ENCODE results near the gene TNFRSF8. TPM values are rescaled to one million over a fixed set of nuclear protein-coding genes. Genes with fewer than 3 reads are reported as not detected.
"Not testable (repeated sequence)": the region's sequence is repeated elsewhere in the genome, so short reads cannot be mapped to it uniquely, and the experiment has no call there.

Gene TNFRSF8
- polyA plus RNA-seq, 1 donor (not counting 4 experiments of a cell fraction or from before 2014, with no cell fraction given) = 0.03 TPM

DNA sequence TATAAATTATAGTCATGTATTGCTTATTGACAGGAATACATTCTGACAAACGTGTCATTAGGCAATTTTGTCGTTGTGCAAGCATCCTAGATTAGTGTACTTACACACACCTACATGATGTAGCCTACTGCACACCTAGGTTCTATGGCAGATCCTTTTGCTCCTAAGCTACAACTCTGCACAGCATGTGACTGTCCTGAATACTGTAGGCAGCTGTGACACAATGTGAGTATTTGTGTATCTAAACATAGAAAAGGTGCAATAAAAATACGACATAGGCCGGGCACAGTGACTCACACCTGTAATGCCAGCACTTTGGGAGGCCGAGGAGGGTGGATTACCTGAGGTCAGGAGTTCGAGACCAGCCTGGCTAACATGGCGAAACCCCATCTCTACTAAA is 36.5 kb downstream of the TNFRSF8 start:
- Histone ChIP-seq H3K9me3 (ENCODE audit: control insufficient read depth, low read depth, low read length) (no peaks in the 10 kb centered on the region), H3K9ac (ENCODE audit: control insufficient read depth, extremely low read depth, insufficient read depth, low read length) (no peak overlapping the region), H3K27me3 (ENCODE audit: control insufficient read depth, extremely low read depth, insufficient read depth, low read length) (peaks cover 5% of the 10 kb centered on the region), H3K4me3 (ENCODE audit: control insufficient read depth in 2 of 3, extremely low read depth in 1 of 3, insufficient read depth in 2 of 3, low read depth in 1 of 3, low read length in 3 of 3) (no peak overlapping the region), H4K20me1 (ENCODE audit: control insufficient read depth, extremely low read depth, insufficient read depth, low read length) (no peaks in the 10 kb centered on the region), H3K4me2 (ENCODE audit: control insufficient read depth, extremely low read depth, insufficient read depth, low read depth, low read length) (no peak overlapping the region), H3K79me2 (ENCODE audit: control insufficient read depth, insufficient read depth, low read length) (no peaks in the 10 kb centered on the region), H2AFZ (ENCODE audit: control insufficient read depth, low read length) (no peak overlapping the region), H3K9me1 (ENCODE audit: control insufficient read depth, extremely low read depth, insufficient read depth, low read length) (no peaks in the 10 kb centered on the region), H3K27ac (ENCODE audit: control insufficient read depth, insufficient read depth, low read length) (no peak overlapping the region), H3K4me1 (ENCODE audit: control insufficient read depth, extremely low read depth, insufficient read depth, low read length) (no peaks in the 10 kb centered on the region), H3K36me3 (ENCODE audit: control insufficient read depth in 2 of 2, extremely low read depth in 1 of 2, insufficient read depth in 2 of 2, low read length in 2 of 2) (no peaks in the 10 kb centered on the region)
- TF ChIP-seq, protein P1, sequence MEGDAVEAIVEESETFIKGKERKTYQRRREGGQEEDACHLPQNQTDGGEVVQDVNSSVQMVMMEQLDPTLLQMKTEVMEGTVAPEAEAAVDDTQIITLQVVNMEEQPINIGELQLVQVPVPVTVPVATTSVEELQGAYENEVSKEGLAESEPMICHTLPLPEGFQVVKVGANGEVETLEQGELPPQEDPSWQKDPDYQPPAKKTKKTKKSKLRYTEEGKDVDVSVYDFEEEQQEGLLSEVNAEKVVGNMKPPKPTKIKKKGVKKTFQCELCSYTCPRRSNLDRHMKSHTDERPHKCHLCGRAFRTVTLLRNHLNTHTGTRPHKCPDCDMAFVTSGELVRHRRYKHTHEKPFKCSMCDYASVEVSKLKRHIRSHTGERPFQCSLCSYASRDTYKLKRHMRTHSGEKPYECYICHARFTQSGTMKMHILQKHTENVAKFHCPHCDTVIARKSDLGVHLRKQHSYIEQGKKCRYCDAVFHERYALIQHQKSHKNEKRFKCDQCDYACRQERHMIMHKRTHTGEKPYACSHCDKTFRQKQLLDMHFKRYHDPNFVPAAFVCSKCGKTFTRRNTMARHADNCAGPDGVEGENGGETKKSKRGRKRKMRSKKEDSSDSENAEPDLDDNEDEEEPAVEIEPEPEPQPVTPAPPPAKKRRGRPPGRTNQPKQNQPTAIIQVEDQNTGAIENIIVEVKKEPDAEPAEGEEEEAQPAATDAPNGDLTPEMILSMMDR (optimal IDR thresholded peaks at IDR 0.05 in 1 of 3, IDR thresholded peaks at IDR 0.05 in 1 of 3, conservative IDR thresholded peaks at IDR 0.05 in 1 of 3; ENCODE audit: extremely low read depth in 1 of 3, insufficient read depth in 2 of 3, low read length in 3 of 3) = no peak
- no peak for TF ChIP-seq EZH2 (IDR thresholded peaks at IDR 0.05; ENCODE audit: low read length)
- no peak for DNase-seq (ENCODE audit: low read depth, low spot score)
- no peak for FAIRE-seq
- dilution Hi-C loops (cut with MboI; ENCODE audit: extremely low pct_ligation_motif_present, low sequenced_read_pairs) = no loop called here

DNA sequence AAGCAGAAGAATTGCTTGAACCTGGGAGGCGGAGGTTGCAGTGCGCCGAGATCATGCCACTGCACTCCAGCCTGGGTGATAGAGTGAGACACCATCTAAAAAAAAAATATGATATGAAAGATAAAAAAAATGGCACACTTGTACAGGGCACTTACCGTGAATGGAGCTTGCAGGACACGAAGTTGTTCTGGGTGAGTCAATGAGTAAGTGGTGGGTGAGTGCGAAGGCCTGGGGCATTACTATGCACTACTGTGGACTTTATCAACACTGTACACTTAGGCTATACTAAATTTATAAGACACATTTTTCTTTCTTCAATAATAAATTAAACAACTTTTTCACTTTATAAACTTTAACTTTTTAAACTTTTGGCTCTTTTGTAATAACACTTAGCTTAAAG is 37.0 kb downstream of the TNFRSF8 start:
- no peak overlapping the region for H3K9ac ChIP-seq (ENCODE audit: control insufficient read depth, extremely low read depth, insufficient read depth, low read length)
- no peak for DNase-seq (ENCODE audit: low read depth, low spot score)
- TF ChIP-seq, protein P1 (optimal IDR thresholded peaks at IDR 0.05 in 1 of 3, IDR thresholded peaks at IDR 0.05 in 1 of 3, conservative IDR thresholded peaks at IDR 0.05 in 1 of 3; ENCODE audit: extremely low read depth in 1 of 3, insufficient read depth in 2 of 3, low read length in 3 of 3) = no peak
- TF ChIP-seq EZH2 (IDR thresholded peaks at IDR 0.05; ENCODE audit: low read length) = no peak
- no peaks in the 10 kb centered on the region for H4K20me1 ChIP-seq (ENCODE audit: control insufficient read depth, extremely low read depth, insufficient read depth, low read length)
- no peak overlapping the region for H3K4me3 ChIP-seq (ENCODE audit: control insufficient read depth in 2 of 3, extremely low read depth in 1 of 3, insufficient read depth in 2 of 3, low read depth in 1 of 3, low read length in 3 of 3)
- H3K27ac ChIP-seq (ENCODE audit: control insufficient read depth, insufficient read depth, low read length) = no peak overlapping the region
- H3K36me3 ChIP-seq (ENCODE audit: control insufficient read depth in 2 of 2, extremely low read depth in 1 of 2, insufficient read depth in 2 of 2, low read length in 2 of 2) = no peaks in the 10 kb centered on the region
- no peaks in the 10 kb centered on the region for H3K9me1 ChIP-seq (ENCODE audit: control insufficient read depth, extremely low read depth, insufficient read depth, low read length)
- dilution Hi-C loops (cut with MboI; ENCODE audit: extremely low pct_ligation_motif_present, low sequenced_read_pairs) = no loop called here
- no peaks in the 10 kb centered on the region for H3K79me2 ChIP-seq (ENCODE audit: control insufficient read depth, insufficient read depth, low read length)
- H2AFZ ChIP-seq (ENCODE audit: control insufficient read depth, low read length) = no peak overlapping the region
- FAIRE-seq = no peak
- H3K4me2 ChIP-seq (ENCODE audit: control insufficient read depth, extremely low read depth, insufficient read depth, low read depth, low read length) = no peak overlapping the region
- H3K4me1 ChIP-seq (ENCODE audit: control insufficient read depth, extremely low read depth, insufficient read depth, low read length) = no peaks in the 10 kb centered on the region
- H3K27me3 ChIP-seq (ENCODE audit: control insufficient read depth, extremely low read depth, insufficient read depth, low read length) = peaks cover 8% of the 10 kb centered on the region
- no peaks in the 10 kb centered on the region for H3K9me3 ChIP-seq (ENCODE audit: control insufficient read depth, low read depth, low read length)

DNA sequence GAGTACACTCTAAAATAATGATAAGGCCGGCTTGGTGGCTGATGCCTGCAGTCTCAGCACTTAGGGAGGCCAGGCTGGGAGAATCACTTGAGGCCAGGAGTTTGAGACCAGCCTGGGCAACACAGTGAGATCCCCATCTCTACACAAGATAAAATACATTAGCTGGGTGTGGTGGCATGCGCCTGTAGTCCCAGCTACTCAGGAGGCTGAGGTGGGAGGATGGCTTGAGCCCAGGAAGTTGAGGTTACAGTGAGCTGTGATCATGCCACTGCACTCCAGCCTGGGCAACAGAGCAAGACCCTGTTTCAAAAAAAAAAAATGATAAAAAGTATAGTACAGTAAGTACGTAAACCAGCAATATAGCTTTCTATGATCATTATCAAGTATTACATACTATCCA is 38.0 kb downstream of the TNFRSF8 start:
- H2AFZ ChIP-seq (ENCODE audit: control insufficient read depth, low read length); H3K9me3 ChIP-seq (ENCODE audit: control insufficient read depth, low read depth, low read length); H3K9me1 ChIP-seq (ENCODE audit: control insufficient read depth, extremely low read depth, insufficient read depth, low read length); H3K4me1 ChIP-seq (ENCODE audit: control insufficient read depth, extremely low read depth, insufficient read depth, low read length); H3K36me3 ChIP-seq (ENCODE audit: control insufficient read depth in 2 of 2, extremely low read depth in 1 of 2, insufficient read depth in 2 of 2, low read length in 2 of 2); FAIRE-seq; H3K27me3 ChIP-seq (ENCODE audit: control insufficient read depth, extremely low read depth, insufficient read depth, low read length); H3K9ac ChIP-seq (ENCODE audit: control insufficient read depth, extremely low read depth, insufficient read depth, low read length); H3K27ac ChIP-seq (ENCODE audit: control insufficient read depth, insufficient read depth, low read length); H4K20me1 ChIP-seq (ENCODE audit: control insufficient read depth, extremely low read depth, insufficient read depth, low read length); H3K4me2 ChIP-seq (ENCODE audit: control insufficient read depth, extremely low read depth, insufficient read depth, low read depth, low read length); dilution Hi-C loops (cut with MboI; ENCODE audit: extremely low pct_ligation_motif_present, low sequenced_read_pairs); H3K79me2 ChIP-seq (ENCODE audit: control insufficient read depth, insufficient read depth, low read length); H3K4me3 ChIP-seq (ENCODE audit: control insufficient read depth in 2 of 3, extremely low read depth in 1 of 3, insufficient read depth in 2 of 3, low read depth in 1 of 3, low read length in 3 of 3); DNase-seq (ENCODE audit: low read depth, low spot score): not testable (repeated sequence)

Data from keratinocyte (primary cell).